WTC11 (cell line): ENCODE results near the gene INMT. TPM values are rescaled to one million over a fixed set of nuclear protein-coding genes. Genes with fewer than 3 reads are reported as not detected.

Experiments used
- ATAC-seq: fragments of 200-7000 bp; cut with Tn5 transposase; 2 replicates; pipeline ENCODE4 v1.10.0; 2021; ENCODE audit warnings: mild to moderate bottlenecking, moderate library complexity
- CTCF ChIA-PET: fragments of 300-600 bp; sonication (Branson Sonifier 250); formaldehyde crosslinking; loops from one replicate; lab custom pipeline; 2021; ENCODE audit warnings: antibody characterized with exemption; lab: Charles Lee
- POLR2A ChIA-PET: fragments of 350-600 bp; sonication (Branson Sonifier 250); formaldehyde crosslinking; loops from one replicate; lab custom pipeline; 2021; ENCODE audit warnings: antibody characterized with exemption; lab: Charles Lee
- DNase-seq: peaks from one replicate; pipeline ENCODE4 v3.0.0; 2021; ENCODE audit warnings: low spot score
- H3K27ac Mint-ChIP-seq: 2 replicates; pipeline ENCODE4 v1.8.0; 2021; ENCODE audit warnings: mixed read lengths
- H3K27me3 Mint-ChIP-seq: 2 replicates; pipeline ENCODE4 v1.8.0; 2021; ENCODE audit warnings: low read depth, mild to moderate bottlenecking, moderate library complexity, mixed read lengths
- H3K36me3 Mint-ChIP-seq: 2 replicates; pipeline ENCODE4 v1.8.0; 2021; ENCODE audit warnings: mixed read lengths
- H3K4me1 Mint-ChIP-seq: 2 replicates; pipeline ENCODE4 v1.8.0; 2022; ENCODE audit warnings: mixed read lengths
- H3K4me3 Mint-ChIP-seq: 2 replicates; pipeline ENCODE4 v1.8.0; 2021; ENCODE audit warnings: mild to moderate bottlenecking, moderate library complexity, mixed read lengths
- H3K9me3 Mint-ChIP-seq: 2 replicates; pipeline ENCODE4 v1.8.0; 2021; ENCODE audit warnings: mixed read lengths
- CBFB ChIP-seq: sonication (generic); formaldehyde crosslinking; IDR thresholded peaks from 2 replicates; pipeline ENCODE4 v1.8.1; 2022; ENCODE audit warnings: mild to moderate bottlenecking, low read depth, missing genetic modification reagents
- ELF4 ChIP-seq: sonication (generic); formaldehyde crosslinking; IDR thresholded peaks from 2 replicates; pipeline ENCODE4 v1.8.1; 2022; ENCODE audit warnings: low read depth, mild to moderate bottlenecking, moderate library complexity, missing genetic modification reagents
- GABPB1 ChIP-seq: sonication (generic); formaldehyde crosslinking; IDR thresholded peaks from 2 replicates; pipeline ENCODE4 v1.8.1; 2023; ENCODE audit warnings: mild to moderate bottlenecking, missing genetic modification reagents
- NFE2L1 ChIP-seq: sonication (generic); formaldehyde crosslinking; IDR thresholded peaks from 2 replicates; pipeline ENCODE4 v1.8.1; 2023; ENCODE audit warnings: missing genetic modification reagents
- NR2C2 ChIP-seq: sonication (generic); formaldehyde crosslinking; IDR thresholded peaks from 2 replicates; pipeline ENCODE4 v1.8.0; 2022; ENCODE audit warnings: mild to moderate bottlenecking, missing genetic modification reagents
- NR3C1 ChIP-seq: sonication (generic); formaldehyde crosslinking; conservative IDR thresholded peaks from 2 replicates; pipeline ENCODE4 v1.8.1; 2023; ENCODE audit warnings: low read depth, mild to moderate bottlenecking, missing genetic modification reagents
- PRRX2 ChIP-seq: fragments of 250-450 bp; sonication (Bioruptor Pico); IDR thresholded peaks from 2 replicates; pipeline ENCODE4 v1.8.0; 2021; ENCODE audit warnings: mild to moderate bottlenecking
- RELA ChIP-seq: sonication (generic); formaldehyde crosslinking; IDR thresholded peaks from 2 replicates; pipeline ENCODE4 v1.8.1; 2022; ENCODE audit warnings: missing genetic modification reagents, mild to moderate bottlenecking, borderline replicate concordance
- SP1 ChIP-seq: sonication (generic); formaldehyde crosslinking; conservative IDR thresholded peaks from 2 replicates; pipeline ENCODE4 v1.8.1; 2022; ENCODE audit warnings: missing genetic modification reagents
- TEAD4 ChIP-seq: sonication (generic); formaldehyde crosslinking; IDR thresholded peaks from 2 replicates; pipeline ENCODE4 v1.8.0; 2022; ENCODE audit warnings: mild to moderate bottlenecking, missing genetic modification reagents
- ZNF121 ChIP-seq: sonication (generic); formaldehyde crosslinking; IDR thresholded peaks from 2 replicates; pipeline ENCODE4 v1.8.0; 2023; ENCODE audit warnings: missing genetic modification reagents
- ZNF219 ChIP-seq: sonication (generic); formaldehyde crosslinking; IDR thresholded peaks from 2 replicates; pipeline ENCODE4 v1.8.0; 2023; ENCODE audit warnings: missing genetic modification reagents, mild to moderate bottlenecking, borderline replicate concordance
- ZNF263 ChIP-seq: sonication (generic); formaldehyde crosslinking; IDR thresholded peaks from 2 replicates; pipeline ENCODE4 v1.8.1; 2022; ENCODE audit warnings: low read depth, mild to moderate bottlenecking, moderate library complexity, missing genetic modification reagents
- ZNF396 ChIP-seq: fragments of 250-450 bp; sonication (Bioruptor Pico); IDR thresholded peaks from 2 replicates; pipeline ENCODE4 v1.8.0; 2021; ENCODE audit warnings: mild to moderate bottlenecking, moderate library complexity, borderline replicate concordance
- ZNF423 ChIP-seq: fragments of 250-450 bp; sonication (Bioruptor Pico); IDR thresholded peaks from 2 replicates; pipeline ENCODE4 v2.1.2; 2022; ENCODE audit warnings: mild to moderate bottlenecking, moderate library complexity
- ZNF671 ChIP-seq: fragments of 250-450 bp; sonication (Bioruptor Pico); IDR thresholded peaks from 2 replicates; pipeline ENCODE4 v1.8.0; 2021; ENCODE audit warnings: mild to moderate bottlenecking
- total RNA-seq: library from RNA; stranded (reverse); gene quantifications from 3 replicates; pipeline ENCODE4 v1.2.3, GENCODE V29; 2021
- TF ChIP-seq, protein P1 (sequence below): fragments of 250-450 bp; sonication (Bioruptor Pico); IDR thresholded peaks from 2 replicates; pipeline ENCODE4 v1.9.0; 2021; ENCODE audit warnings: mild to moderate bottlenecking, borderline replicate concordance
- TF ChIP-seq, protein P2 (sequence below): sonication (generic); formaldehyde crosslinking; IDR thresholded peaks from 2 replicates; pipeline ENCODE4 v1.8.0; 2022; ENCODE audit warnings: mild to moderate bottlenecking, missing genetic modification reagents
- TF ChIP-seq, protein P3 (sequence below): sonication (generic); formaldehyde crosslinking; IDR thresholded peaks from 2 replicates; pipeline ENCODE4 v1.8.1; 2023; ENCODE audit warnings: mild to moderate bottlenecking, missing genetic modification reagents, borderline replicate concordance

INMT gene
- total RNA-seq, 1 experiment from 2014 or later: 3.5 TPM

DNA sequence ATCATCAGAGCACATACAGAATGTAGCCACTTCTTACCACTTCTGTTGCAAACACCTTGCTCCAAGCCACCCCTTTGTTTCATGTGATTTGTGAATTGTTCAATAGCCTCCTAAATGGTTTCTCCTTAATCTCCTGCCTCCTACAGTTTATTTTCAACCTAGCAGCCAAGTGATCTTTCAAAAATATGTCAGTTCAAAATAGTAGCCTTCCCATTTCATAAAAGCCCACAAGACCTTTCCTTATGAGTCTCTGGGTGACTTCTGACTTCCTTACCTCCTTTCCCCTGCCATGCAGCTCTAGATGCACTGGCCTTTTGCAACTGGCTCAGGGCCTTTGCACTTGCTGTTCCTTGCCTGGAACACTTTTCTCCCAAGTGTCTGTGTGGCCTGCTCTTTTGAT is 24.1 kb downstream of the INMT start:
- H3K4me3 Mint-ChIP-seq: no peak overlapping the region
- peaks cover 4% of the 10 kb centered on the region for H3K4me1 Mint-ChIP-seq
- DNase-seq: no peak
- no peak for TF ChIP-seq GABPB1 (CRISPR knock-in tag)
- no peak for TF ChIP-seq ELF4 (CRISPR knock-in tag)
- TF ChIP-seq, protein P1, sequence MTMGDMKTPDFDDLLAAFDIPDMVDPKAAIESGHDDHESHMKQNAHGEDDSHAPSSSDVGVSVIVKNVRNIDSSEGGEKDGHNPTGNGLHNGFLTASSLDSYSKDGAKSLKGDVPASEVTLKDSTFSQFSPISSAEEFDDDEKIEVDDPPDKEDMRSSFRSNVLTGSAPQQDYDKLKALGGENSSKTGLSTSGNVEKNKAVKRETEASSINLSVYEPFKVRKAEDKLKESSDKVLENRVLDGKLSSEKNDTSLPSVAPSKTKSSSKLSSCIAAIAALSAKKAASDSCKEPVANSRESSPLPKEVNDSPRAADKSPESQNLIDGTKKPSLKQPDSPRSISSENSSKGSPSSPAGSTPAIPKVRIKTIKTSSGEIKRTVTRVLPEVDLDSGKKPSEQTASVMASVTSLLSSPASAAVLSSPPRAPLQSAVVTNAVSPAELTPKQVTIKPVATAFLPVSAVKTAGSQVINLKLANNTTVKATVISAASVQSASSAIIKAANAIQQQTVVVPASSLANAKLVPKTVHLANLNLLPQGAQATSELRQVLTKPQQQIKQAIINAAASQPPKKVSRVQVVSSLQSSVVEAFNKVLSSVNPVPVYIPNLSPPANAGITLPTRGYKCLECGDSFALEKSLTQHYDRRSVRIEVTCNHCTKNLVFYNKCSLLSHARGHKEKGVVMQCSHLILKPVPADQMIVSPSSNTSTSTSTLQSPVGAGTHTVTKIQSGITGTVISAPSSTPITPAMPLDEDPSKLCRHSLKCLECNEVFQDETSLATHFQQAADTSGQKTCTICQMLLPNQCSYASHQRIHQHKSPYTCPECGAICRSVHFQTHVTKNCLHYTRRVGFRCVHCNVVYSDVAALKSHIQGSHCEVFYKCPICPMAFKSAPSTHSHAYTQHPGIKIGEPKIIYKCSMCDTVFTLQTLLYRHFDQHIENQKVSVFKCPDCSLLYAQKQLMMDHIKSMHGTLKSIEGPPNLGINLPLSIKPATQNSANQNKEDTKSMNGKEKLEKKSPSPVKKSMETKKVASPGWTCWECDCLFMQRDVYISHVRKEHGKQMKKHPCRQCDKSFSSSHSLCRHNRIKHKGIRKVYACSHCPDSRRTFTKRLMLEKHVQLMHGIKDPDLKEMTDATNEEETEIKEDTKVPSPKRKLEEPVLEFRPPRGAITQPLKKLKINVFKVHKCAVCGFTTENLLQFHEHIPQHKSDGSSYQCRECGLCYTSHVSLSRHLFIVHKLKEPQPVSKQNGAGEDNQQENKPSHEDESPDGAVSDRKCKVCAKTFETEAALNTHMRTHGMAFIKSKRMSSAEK (CRISPR knock-in tag): no peak
- no peak for TF ChIP-seq NR2C2
- TF ChIP-seq ZNF219 (CRISPR knock-in tag): no peak
- TF ChIP-seq NR3C1 (CRISPR knock-in tag): no peak
- TF ChIP-seq ZNF396 (CRISPR knock-in tag): no peak
- no peak for TF ChIP-seq NFE2L1 (CRISPR knock-in tag)
- TF ChIP-seq RELA (CRISPR knock-in tag): no peak
- no peak for TF ChIP-seq ZNF423 (CRISPR knock-in tag)
- no peak for TF ChIP-seq ZNF671
- TF ChIP-seq TEAD4 (CRISPR knock-in tag): no peak
- no peaks in the 10 kb centered on the region for H3K27me3 Mint-ChIP-seq
- no peak for ATAC-seq
- no peak overlapping the region for H3K27ac Mint-ChIP-seq
- H3K9me3 Mint-ChIP-seq: no peaks in the 10 kb centered on the region
- POLR2A ChIA-PET: no interaction called here
- no peaks in the 10 kb centered on the region for H3K36me3 Mint-ChIP-seq
- CTCF ChIA-PET: no interaction called here

DNA sequence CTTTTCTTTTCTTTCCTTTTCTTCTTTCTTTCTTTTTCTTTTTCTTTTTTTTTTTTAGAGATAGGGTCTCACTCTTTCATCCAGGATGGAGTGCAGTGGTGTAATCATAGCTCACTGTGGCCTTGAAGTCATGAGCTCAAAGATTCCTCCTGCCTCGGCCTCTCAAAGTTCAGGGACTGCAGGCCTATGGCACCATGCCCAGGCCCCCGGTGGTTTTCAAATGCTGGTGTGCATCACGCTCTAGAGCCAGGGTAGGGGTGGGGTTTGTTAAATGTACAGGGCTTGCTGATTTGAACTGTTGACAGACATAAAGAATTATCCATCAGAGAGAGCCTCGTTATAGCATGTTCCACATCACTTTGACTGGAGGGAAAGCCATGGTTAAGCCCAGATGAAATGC is 25.0 kb downstream of the INMT start:
- no peaks in the 10 kb centered on the region for H3K27me3 Mint-ChIP-seq
- H3K4me1 Mint-ChIP-seq: peaks cover 2% of the 10 kb centered on the region
- H3K4me3 Mint-ChIP-seq: no peak overlapping the region
- ATAC-seq (no peak), DNase-seq (no peak)
- ChIA-PET POLR2A (no interaction called here), CTCF (interaction anchor here (1.4 kb wide), 1 partner anchor 14 kb away, joined by 5 read pairs; no protein-coding TSS in a partner anchor)
- H3K27ac Mint-ChIP-seq: no peak overlapping the region
- TF ChIP-seq, protein P2, sequence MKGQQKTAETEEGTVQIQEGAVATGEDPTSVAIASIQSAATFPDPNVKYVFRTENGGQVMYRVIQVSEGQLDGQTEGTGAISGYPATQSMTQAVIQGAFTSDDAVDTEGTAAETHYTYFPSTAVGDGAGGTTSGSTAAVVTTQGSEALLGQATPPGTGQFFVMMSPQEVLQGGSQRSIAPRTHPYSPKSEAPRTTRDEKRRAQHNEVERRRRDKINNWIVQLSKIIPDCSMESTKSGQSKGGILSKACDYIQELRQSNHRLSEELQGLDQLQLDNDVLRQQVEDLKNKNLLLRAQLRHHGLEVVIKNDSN (CRISPR knock-in tag): no peak
- TF ChIP-seq ZNF396 (CRISPR knock-in tag) (no peak), CBFB (no peak), RELA (CRISPR knock-in tag) (no peak), PRRX2 (CRISPR knock-in tag) (no peak), SP1 (CRISPR knock-in tag) (no peak), ZNF263 (CRISPR knock-in tag) (no peak), ZNF121 (no peak)
- TF ChIP-seq, protein P3, sequence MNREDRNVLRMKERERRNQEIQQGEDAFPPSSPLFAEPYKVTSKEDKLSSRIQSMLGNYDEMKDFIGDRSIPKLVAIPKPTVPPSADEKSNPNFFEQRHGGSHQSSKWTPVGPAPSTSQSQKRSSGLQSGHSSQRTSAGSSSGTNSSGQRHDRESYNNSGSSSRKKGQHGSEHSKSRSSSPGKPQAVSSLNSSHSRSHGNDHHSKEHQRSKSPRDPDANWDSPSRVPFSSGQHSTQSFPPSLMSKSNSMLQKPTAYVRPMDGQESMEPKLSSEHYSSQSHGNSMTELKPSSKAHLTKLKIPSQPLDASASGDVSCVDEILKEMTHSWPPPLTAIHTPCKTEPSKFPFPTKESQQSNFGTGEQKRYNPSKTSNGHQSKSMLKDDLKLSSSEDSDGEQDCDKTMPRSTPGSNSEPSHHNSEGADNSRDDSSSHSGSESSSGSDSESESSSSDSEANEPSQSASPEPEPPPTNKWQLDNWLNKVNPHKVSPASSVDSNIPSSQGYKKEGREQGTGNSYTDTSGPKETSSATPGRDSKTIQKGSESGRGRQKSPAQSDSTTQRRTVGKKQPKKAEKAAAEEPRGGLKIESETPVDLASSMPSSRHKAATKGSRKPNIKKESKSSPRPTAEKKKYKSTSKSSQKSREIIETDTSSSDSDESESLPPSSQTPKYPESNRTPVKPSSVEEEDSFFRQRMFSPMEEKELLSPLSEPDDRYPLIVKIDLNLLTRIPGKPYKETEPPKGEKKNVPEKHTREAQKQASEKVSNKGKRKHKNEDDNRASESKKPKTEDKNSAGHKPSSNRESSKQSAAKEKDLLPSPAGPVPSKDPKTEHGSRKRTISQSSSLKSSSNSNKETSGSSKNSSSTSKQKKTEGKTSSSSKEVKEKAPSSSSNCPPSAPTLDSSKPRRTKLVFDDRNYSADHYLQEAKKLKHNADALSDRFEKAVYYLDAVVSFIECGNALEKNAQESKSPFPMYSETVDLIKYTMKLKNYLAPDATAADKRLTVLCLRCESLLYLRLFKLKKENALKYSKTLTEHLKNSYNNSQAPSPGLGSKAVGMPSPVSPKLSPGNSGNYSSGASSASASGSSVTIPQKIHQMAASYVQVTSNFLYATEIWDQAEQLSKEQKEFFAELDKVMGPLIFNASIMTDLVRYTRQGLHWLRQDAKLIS (CRISPR knock-in tag): no peak
- H3K36me3 Mint-ChIP-seq: 0 out of 2 replicates have a peak, but pooled peaks cover 2% of the 10 kb centered on the region
- H3K9me3 Mint-ChIP-seq: no peaks in the 10 kb centered on the region
